ENCODE measurements around the gene FANCE.
A peak's percentile ranks its signal among the peaks of the same experiment; 100 is the strongest.

Gene FANCE, protein sequence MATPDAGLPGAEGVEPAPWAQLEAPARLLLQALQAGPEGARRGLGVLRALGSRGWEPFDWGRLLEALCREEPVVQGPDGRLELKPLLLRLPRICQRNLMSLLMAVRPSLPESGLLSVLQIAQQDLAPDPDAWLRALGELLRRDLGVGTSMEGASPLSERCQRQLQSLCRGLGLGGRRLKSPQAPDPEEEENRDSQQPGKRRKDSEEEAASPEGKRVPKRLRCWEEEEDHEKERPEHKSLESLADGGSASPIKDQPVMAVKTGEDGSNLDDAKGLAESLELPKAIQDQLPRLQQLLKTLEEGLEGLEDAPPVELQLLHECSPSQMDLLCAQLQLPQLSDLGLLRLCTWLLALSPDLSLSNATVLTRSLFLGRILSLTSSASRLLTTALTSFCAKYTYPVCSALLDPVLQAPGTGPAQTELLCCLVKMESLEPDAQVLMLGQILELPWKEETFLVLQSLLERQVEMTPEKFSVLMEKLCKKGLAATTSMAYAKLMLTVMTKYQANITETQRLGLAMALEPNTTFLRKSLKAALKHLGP

DNA sequence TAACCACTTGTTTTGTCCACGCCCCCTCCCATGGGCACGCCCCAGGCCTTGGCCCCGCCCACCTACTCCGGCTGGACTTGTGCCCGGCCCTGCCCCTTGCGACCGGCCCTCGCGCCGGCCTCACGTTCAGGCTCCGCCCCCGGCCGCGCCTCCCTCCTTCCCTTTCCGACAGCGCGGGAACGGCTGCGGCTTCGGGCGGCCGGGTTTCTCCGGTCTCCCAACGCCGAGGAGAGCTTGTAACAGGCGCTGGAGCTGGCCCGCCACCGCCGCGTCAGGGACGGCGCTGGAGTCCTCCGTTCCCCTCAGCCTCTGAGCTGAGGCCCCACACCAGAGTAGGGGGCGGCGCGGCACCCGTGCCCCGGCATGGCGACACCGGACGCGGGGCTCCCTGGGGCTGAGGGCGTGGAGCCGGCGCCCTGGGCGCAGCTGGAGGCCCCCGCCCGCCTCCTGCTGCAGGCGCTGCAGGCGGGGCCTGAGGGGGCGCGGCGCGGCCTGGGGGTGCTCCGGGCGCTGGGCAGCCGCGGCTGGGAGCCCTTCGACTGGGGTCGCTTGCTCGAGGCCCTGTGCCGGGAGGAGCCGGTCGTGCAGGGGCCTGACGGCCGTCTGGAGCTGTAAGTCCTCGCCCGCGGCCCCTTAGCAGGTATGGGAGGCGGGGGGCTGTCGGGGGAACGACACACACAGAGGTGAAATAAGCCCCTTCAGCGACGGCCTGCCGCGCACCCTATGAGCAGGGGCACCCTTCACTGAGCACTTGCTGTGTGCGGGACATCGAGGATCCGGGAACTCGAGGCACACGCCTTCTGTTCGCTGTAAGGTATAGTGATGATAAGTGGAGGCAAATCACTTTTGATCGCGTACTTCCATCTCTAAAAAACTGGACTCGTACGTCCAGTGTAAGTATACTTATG lies at the start of gene FANCE:
Gene FANCE, plus strand, starts transcription at position 156 of the 908 bp plus-strand sequence. Its CDS starts 208 bp downstream, at position 364.
- peak; percentile 83 to 84 for DNase-seq (ENCODE audit: low read depth in 1 of 2, low spot score in 1 of 2)

- no peak for DNase-seq (ENCODE audit: low read depth in 1 of 2, low spot score in 1 of 2)
These were observed 49.3 kb upstream of the FANCE start for GRCh38 chr6:35402856-35403191.

GRCh38 chr6:35403544-35404442 lies 48.3 kb upstream of the FANCE start:
- no peak for DNase-seq (ENCODE audit: low read depth in 1 of 2, low spot score in 1 of 2)

GRCh38 chr6:35406711-35407485 lies 45.2 kb upstream of the FANCE start:
- DNase-seq (ENCODE audit: low read depth in 1 of 2, low spot score in 1 of 2): no peak

DNA sequence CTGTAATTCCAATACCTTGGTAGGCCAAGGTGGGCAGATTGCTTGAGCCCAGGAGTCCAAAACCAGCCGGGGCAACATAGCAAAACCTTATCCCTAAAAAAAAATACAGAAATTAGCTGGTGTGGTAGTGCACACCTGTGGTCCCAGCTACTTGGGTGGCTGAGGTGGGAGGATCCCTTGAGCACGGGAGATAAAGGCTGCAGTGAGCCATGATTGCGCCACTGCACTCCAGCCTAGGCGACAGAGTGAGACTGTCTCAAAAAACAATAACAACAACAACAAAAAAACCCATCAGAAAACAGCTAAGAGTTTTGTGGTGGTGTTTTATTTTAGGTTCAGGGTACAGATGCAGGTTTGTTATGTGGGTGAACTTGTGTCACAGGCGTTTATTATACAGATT lies 42.9 kb upstream of the FANCE start:
- no peak for DNase-seq (ENCODE audit: low read depth in 1 of 2, low spot score in 1 of 2)

GRCh38 chr6:35410131-35410530 lies 42.0 kb upstream of the FANCE start:
- DNase-seq (ENCODE audit: low read depth in 1 of 2, low spot score in 1 of 2): no peak

GRCh38 chr6:35411066-35411465 lies 41.1 kb upstream of the FANCE start:
- no peak for DNase-seq (ENCODE audit: low read depth in 1 of 2, low spot score in 1 of 2)

DNA sequence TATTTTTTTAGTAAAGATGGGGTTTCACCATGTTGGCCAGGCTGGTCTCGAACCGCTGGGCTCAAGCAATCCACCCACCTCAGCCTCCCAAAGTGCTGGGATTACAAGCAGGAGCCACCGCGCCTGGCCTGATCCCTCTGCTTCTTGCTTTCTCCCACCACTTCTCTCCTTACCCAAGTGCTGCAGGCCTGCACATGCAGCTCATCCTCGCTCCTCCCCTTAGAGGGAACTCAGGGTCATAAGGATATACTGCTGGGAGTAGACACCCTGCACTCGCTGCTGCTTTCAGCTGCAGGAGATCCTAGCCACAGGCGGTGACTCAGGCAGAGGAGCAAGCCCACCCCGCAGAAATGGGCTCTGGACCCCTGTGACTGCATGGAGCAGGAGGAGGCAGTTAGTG lies 40.0 kb upstream of the FANCE start:
- DNase-seq (ENCODE audit: low read depth in 1 of 2, low spot score in 1 of 2): no peak

- no peak for DNase-seq (ENCODE audit: low read depth in 1 of 2, low spot score in 1 of 2)
These were observed 38.2 kb upstream of the FANCE start for GRCh38 chr6:35413911-35414310.

- DNase-seq (ENCODE audit: low read depth in 1 of 2, low spot score in 1 of 2): no peak
These were observed 36.9 kb upstream of the FANCE start for GRCh38 chr6:35415065-35415891.

DNA sequence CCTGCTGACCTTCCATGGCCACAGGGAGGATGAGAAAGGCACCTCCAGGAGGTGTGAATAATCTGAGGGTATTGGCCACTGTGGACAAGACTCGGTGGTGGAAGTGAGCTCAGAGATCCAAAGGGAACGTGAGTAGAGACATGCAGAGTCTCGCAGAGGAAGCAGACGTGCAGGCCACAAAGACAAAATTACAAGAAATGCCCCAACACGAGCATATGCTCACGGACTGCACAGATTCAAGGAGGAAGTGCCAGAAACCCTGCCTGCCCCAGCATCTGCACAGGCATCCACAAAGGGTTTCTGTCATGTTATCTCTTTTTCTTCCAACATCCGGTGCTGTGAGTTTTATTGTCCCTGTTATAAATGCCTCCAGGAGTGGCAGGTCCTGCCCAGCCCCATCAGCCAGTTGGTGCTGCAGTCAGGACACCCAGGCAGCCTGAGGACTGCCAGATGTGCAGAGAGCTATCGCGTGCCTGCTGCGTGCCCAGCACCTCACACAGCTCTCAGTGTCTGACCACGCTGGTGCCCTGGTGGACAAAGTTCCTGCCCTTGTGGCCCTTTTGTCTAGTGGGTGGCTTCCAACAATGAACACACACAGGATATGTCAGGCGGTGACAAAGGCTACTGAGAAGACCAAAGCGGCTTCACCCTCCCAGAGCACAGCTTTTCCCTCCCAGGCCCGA lies 34.0 kb upstream of the FANCE start:
- DNase-seq (ENCODE audit: low read depth in 1 of 2, low spot score in 1 of 2): no peak

GRCh38 chr6:35419417-35419816 lies 32.7 kb upstream of the FANCE start:
- no peak for DNase-seq (ENCODE audit: low read depth in 1 of 2, low spot score in 1 of 2)

DNA sequence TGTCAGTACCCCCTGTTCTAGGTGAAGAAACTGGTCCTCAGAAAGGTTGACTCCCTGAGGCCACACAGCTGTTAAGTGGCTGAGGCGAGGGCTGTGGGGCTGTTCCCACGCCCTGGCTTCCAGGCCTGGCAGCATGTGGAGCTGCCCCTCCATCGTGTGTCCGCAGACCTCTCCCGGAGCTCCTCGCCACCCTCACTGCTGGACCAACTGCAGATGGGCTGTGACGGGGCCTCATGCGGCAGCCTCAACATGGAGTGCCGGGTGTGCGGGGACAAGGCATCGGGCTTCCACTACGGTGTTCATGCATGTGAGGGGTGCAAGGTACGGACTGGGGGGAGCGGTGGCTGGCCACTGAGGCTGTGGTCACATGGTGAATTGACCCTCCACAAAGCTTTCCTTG lies 32.2 kb upstream of the FANCE start:
- no peak for DNase-seq (ENCODE audit: low read depth in 1 of 2, low spot score in 1 of 2)

GRCh38 chr6:35425284-35425683 lies 26.9 kb upstream of the FANCE start:
- DNase-seq (ENCODE audit: low read depth in 1 of 2, low spot score in 1 of 2): no peak

DNA sequence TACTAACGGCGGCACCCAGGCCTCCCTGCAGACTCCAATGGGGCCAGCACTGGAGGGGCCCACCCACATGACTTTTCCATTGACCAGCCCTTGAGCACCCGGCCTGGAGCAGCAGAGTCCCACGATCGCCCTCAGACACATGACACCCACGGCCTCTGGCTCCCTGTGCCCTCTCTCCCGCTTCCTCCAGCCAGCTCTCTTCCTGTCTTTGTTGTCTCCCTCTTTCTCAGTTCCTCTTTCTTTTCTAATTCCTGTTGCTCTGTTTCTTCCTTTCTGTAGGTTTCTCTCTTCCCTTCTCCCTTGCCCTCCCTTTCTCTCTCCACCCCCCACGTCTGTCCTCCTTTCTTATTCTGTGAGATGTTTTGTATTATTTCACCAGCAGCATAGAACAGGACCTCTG lies 26.1 kb upstream of the FANCE start:
- DNase-seq (ENCODE audit: low read depth in 1 of 2, low spot score in 1 of 2): no peak

- no peak for DNase-seq (ENCODE audit: low read depth in 1 of 2, low spot score in 1 of 2)
These were observed 24.7 kb upstream of the FANCE start for GRCh38 chr6:35427435-35427834.

- DNase-seq (ENCODE audit: low read depth in 1 of 2, low spot score in 1 of 2): no peak
These were observed 24.3 kb upstream of the FANCE start for GRCh38 chr6:35427851-35428321.

DNA sequence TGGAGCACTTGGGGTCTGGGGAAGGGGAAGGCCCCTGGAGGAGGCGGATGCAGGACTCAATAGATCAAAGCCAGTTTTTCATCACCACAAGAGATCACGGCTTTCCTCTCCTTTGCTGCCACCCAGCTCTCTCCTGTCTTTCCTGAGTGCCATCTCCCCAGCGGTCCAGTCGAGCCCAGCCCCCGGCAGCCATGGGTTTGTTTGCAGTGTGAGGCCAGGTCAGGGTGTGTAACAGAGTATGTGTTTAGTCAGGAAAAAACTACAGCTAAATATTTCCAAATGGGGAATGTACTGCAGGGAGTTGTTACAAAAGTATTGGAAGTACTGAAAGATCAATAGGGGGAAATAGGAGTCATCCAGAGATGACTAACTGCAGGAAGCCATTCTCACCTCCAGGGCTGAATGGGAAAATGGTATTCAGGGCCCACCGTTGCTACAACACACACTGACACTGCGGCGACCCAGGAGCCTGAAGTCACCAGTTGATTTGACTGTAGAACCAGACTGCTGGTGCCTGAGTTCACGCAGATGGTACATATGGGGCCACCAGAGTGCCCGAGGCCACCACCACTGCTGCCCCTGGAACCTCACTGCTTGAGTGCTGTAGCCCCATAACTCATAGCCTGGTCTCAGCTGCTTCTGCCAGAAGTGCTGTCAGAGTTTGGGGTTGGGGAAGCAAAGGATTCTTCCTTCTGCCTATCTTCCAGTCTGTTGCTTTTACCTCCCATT lies 23.6 kb upstream of the FANCE start:
- no peak for DNase-seq (ENCODE audit: low read depth in 1 of 2, low spot score in 1 of 2)

All from stimulated activated CD4-positive, alpha-beta T cell treated with anti-CD3 and anti-CD28 coated beads, Interleukin-15, amount 100 ng/mL, for 1 hour (primary cell).